ENCODE measurements around the gene AP3D1. TPM values are rescaled to one million over a fixed set of nuclear protein-coding genes. Genes with fewer than 3 reads are reported as not detected.

AP3D1 gene
- total and polyA plus RNA-seq, 11 donors, result 63.1 to 124 (median 103) TPM

GRCh38 chr19:2122251-2122650 is 29.1 kb downstream of the AP3D1 start:
- Histone ChIP-seq H3K9me3 (no peaks in the 10 kb centered on the region), H3K4me3 (no peak overlapping the region), H3K4me1 (peaks cover 0 to 6% (median 2%) of the 10 kb centered on the region in 12 donors), H3K27ac (no peak overlapping the region), H3K36me3 (peaks cover 0 to 100% (median 94%) of the 10 kb centered on the region in 9 donors), H3K27me3 (no peaks in the 10 kb centered on the region)
- no peak for DNase-seq
- TF ChIP-seq, protein P1, sequence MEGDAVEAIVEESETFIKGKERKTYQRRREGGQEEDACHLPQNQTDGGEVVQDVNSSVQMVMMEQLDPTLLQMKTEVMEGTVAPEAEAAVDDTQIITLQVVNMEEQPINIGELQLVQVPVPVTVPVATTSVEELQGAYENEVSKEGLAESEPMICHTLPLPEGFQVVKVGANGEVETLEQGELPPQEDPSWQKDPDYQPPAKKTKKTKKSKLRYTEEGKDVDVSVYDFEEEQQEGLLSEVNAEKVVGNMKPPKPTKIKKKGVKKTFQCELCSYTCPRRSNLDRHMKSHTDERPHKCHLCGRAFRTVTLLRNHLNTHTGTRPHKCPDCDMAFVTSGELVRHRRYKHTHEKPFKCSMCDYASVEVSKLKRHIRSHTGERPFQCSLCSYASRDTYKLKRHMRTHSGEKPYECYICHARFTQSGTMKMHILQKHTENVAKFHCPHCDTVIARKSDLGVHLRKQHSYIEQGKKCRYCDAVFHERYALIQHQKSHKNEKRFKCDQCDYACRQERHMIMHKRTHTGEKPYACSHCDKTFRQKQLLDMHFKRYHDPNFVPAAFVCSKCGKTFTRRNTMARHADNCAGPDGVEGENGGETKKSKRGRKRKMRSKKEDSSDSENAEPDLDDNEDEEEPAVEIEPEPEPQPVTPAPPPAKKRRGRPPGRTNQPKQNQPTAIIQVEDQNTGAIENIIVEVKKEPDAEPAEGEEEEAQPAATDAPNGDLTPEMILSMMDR (IDR thresholded peaks at IDR 0.05), result no peak
- TF ChIP-seq POLR2A (IDR thresholded peaks at IDR 0.05), result no peak
- intact Hi-C loops (cut with DNase I), result no loop called here
- ATAC-seq, result no peak
- WGBS, 4 donors, result 88 to 96% (median 93%) methylated on average over 11 to 15 of the region's 15 CpGs

GRCh38 chr19:2121416-2122051 is 29.8 kb downstream of the AP3D1 start:
- H3K4me1 ChIP-seq, result no peaks in the 10 kb centered on the region
- no peak for ATAC-seq
- 90 to 91% (median 91%) methylated on average over 13 to 27 of the region's 27 CpGs for WGBS, 4 donors
- H3K9me3 ChIP-seq, result no peaks in the 10 kb centered on the region
- TF ChIP-seq, protein P1 (IDR thresholded peaks at IDR 0.05), result no peak
- TF ChIP-seq POLR2A (IDR thresholded peaks at IDR 0.05), result no peak
- H3K4me3 ChIP-seq, result no peak overlapping the region
- H3K27me3 ChIP-seq, result no peaks in the 10 kb centered on the region
- no peak overlapping the region for H3K27ac ChIP-seq
- intact Hi-C loops (cut with DNase I), result no loop called here
- peaks cover 0 to 100% (median 94%) of the 10 kb centered on the region in 9 donors for H3K36me3 ChIP-seq
- DNase-seq, result no peak

- intact Hi-C loops (cut with DNase I), result no loop called here
- no peaks in the 10 kb centered on the region for H3K4me1 ChIP-seq
- 86 to 97% (median 94%) methylated on average over 5 to 26 of the region's 26 CpGs for WGBS, 4 donors
- peaks cover 0 to 100% (median 96%) of the 10 kb centered on the region in 9 donors for H3K36me3 ChIP-seq
- no peak for DNase-seq
- ATAC-seq, result no peak
- H3K9me3 ChIP-seq, result no peaks in the 10 kb centered on the region
- no peaks in the 10 kb centered on the region for H3K27me3 ChIP-seq
- TF ChIP-seq, protein P1 (IDR thresholded peaks at IDR 0.05), result no peak
- TF ChIP-seq POLR2A (IDR thresholded peaks at IDR 0.05), result no peak
- no peak overlapping the region for H3K27ac ChIP-seq
- no peak overlapping the region for H3K4me3 ChIP-seq
Measured at GRCh38 chr19:2120821-2121220, 30.5 kb downstream of the AP3D1 start.

DNA sequence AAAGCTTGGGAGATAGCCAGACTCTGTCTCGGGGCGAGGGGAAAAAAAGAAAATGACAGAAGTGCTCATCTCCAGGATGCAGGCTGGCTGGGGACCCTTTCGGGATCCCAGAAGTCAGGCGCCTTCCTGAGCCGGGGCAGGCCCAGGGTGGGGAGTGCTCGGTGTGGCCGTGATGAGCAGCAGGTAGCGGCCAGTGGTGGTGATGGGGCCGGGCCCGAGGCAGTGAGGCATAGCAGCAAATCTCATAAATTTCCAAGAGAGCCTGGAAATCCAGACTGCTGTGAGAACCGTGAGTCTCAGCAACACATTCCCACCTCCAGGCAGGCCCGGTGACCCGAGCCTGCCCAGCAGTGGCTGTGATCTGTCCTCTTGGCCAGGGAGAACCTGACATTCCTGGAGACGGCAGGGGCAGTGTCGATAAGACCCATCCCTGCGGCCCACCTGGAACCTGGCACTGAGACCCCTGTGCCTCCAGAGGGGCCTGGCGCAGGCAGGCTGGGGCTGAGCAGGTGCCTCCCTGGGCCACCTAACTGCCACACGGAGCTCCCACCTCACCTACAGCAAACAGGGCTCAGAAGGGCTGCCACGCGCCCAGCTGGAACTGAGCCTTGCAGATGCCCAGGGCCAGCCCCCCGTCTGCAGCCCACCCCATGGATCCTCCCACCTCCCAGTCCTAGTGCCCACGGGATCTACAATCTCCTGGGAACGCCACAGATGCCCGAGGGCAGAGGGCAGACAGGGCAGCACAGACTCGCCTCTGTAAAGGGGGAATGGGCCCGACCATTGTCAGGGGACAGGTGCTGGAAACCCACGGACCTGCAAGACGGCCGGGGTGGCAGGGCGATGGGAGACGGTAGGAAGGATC is 31.2 kb downstream of the AP3D1 start:
- DNase-seq (no peak), ATAC-seq (no peak)
- Histone ChIP-seq H3K36me3 (peaks cover 0 to 100% (median 99%) of the 10 kb centered on the region in 9 donors), H3K9me3 (no peaks in the 10 kb centered on the region), H3K27me3 (no peaks in the 10 kb centered on the region), H3K4me1 (no peaks in the 10 kb centered on the region), H3K27ac (no peak overlapping the region), H3K4me3 (no peak overlapping the region)
- intact Hi-C loops (cut with DNase I), result no loop called here
- TF ChIP-seq POLR2A (IDR thresholded peaks at IDR 0.05), result no peak
- TF ChIP-seq, protein P1 (IDR thresholded peaks at IDR 0.05), result no peak
- 87 to 92% (median 91%) methylated on average over 17 to 31 of the region's 31 CpGs for WGBS, 4 donors
